ENCODE measurements around the gene LIMD2.

Gene LIMD2

DNA sequence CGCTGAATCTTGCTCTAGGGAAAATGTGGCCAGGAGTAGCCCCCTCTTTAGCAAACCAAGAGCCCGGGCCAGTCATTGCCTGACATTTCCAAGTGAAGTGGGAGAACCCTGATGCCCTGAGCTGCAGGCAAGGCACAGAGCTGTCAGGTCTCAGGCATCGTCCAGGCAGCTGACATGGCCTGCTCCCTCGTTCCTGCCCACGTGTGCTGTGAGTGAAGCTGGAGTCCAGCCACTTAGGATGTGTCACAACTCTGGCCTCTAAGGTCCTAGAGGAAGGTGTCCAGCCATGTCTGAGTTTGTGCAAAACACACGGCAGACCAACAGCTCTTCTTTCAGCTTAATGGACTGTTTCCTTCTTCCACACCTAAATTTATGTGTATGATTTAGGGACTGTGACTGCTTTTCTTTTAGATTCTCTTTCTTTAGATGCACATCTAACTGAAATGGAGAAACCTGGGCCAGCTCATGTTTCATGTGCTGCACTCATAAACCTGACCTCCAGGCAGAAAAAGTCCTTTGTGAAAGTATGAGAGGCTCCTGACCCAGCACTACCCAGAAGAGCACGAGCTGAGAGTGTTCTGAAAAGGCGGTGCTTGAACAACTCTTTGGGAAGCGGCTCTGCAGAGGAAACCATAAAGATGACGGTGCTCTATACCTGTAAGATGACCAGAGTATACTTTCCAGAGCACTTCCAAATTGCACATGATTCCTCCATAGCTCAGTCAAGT is 14.8 kb upstream of the LIMD2 start:
- no peaks in the 10 kb centered on the region for H3K4me1 ChIP-seq (ENCODE audit: control insufficient read depth, insufficient read depth, low read length)
- no peak overlapping the region for H3K27ac ChIP-seq (ENCODE audit: low read length)
- WGBS (ENCODE audit: insufficient coverage, insufficient read length) = no CpG with 5 or more reads among the region's 10 CpGs
- DNase-seq (ENCODE audit: low read depth, low spot score) = no peak
- H3K36me3 ChIP-seq (ENCODE audit: control insufficient read depth, insufficient read depth, low read length) = no peaks in the 10 kb centered on the region; the same call in 1 of the 2 replicates
- no peak overlapping the region for H3K4me3 ChIP-seq (ENCODE audit: low read length)
- H3K27me3 ChIP-seq (ENCODE audit: control insufficient read depth, insufficient read depth, low read length) = no peaks in the 10 kb centered on the region
- no peaks in the 10 kb centered on the region for H3K9me3 ChIP-seq (ENCODE audit: control insufficient read depth, insufficient read depth, low read length)

DNA sequence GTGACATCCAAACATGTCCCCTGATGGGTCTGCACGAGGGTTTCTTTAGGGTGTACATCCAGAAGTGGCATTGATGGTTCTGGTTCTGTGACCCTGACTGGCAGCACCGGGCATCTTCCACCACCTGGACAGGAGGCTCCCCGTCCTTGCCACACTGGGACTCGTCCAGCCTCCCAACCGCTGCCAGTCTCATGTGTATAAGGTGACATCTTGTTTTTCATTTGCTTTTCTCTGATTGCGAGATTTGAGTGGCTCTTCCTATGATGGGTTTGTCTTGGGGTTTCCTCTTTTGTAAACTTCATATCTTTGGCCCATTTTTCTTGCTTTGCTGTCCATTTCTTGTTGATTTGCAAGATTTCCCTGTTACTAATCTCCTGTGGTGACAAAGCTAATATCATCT is 9.2 kb upstream of the LIMD2 start:
- H3K36me3 ChIP-seq (ENCODE audit: control insufficient read depth, insufficient read depth, low read length) = peaks cover 4% of the 10 kb centered on the region; the same call in 1 of the 2 replicates

DNA sequence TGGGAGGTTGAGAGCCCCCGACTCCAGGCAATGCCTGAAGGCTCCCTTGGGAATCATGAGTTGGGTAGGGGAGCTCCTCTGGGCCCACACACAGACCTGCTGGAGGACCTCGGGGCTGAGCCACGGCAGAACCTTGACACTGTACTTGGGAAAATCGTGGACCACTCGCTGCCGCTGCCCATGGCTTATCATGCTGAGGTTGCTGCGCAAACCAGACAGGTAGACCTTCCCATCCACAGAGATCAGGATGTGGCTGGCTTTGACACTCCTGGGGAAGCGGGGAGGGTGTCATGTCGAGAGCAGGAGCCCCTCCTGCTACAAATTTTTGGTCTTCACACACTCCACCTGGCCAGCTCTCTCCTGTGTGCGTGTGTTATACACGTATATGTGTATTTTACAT is 7.2 kb upstream of the LIMD2 start:
- WGBS (ENCODE audit: insufficient coverage, insufficient read length) = no CpG with 5 or more reads among the region's 11 CpGs
- Histone ChIP-seq H3K36me3 (ENCODE audit: control insufficient read depth, insufficient read depth, low read length) (peaks cover 4% of the 10 kb centered on the region; the same call in 1 of the 2 replicates), H3K27me3 (ENCODE audit: control insufficient read depth, insufficient read depth, low read length) (no peaks in the 10 kb centered on the region), H3K4me3 (ENCODE audit: low read length) (no peak overlapping the region), H3K9me3 (ENCODE audit: control insufficient read depth, insufficient read depth, low read length) (no peaks in the 10 kb centered on the region), H3K4me1 (ENCODE audit: control insufficient read depth, insufficient read depth, low read length) (no peaks in the 10 kb centered on the region; the same call in 1 of the 2 replicates), H3K27ac (ENCODE audit: low read length) (no peak overlapping the region)
- no peak for DNase-seq (ENCODE audit: low read depth, low spot score)

More for the DNA sequence above, 9.2 kb upstream of the LIMD2 start:
- H3K4me3 ChIP-seq (ENCODE audit: low read length) = no peak overlapping the region
- DNase-seq (ENCODE audit: low read depth, low spot score) = no peak
- no peaks in the 10 kb centered on the region; the same call in 1 of the 2 replicates for H3K4me1 ChIP-seq (ENCODE audit: control insufficient read depth, insufficient read depth, low read length)
- no CpG with 5 or more reads among the region's 6 CpGs for WGBS (ENCODE audit: insufficient coverage, insufficient read length)
- no peak overlapping the region for H3K27ac ChIP-seq (ENCODE audit: low read length)
- no peaks in the 10 kb centered on the region for H3K9me3 ChIP-seq (ENCODE audit: control insufficient read depth, insufficient read depth, low read length)
- H3K27me3 ChIP-seq (ENCODE audit: control insufficient read depth, insufficient read depth, low read length) = no peaks in the 10 kb centered on the region

DNA sequence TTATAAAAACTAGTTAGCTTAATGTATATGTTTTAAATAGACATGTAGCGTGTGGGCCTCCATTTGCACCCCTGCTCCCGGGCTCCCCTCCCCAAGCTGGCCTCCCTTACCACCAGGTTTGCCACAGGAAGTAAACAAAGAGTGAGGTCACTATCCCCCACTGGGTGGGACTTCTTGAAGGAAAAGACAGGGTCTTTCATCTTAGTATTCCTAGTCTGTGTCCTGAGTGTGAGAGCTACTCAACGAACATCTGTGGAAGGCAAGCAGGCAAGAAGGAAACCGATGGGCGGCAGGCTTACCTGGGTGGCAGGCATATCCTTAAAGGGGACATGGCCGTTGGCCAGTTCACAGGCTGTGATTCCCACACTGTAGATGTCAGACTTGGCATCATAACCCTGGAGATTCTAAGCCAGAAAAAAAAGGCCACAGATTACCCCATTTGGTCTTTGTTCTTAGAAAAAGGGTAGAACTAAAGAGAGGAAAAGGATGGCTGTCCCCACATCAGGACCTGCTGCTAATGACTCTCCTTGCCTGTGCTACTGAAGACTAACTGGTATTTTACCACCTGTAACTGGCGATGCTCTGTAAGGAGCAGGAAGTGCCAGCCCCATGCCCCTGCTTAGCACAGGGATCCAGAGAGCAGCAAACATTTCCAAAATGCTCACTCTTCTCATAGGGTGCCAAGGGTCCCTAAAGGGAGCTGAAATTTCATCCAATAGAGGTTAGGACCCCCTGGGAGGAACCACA is 6.6 kb upstream of the LIMD2 start:
- Histone ChIP-seq H3K27me3 (ENCODE audit: control insufficient read depth, insufficient read depth, low read length) (no peaks in the 10 kb centered on the region), H3K27ac (ENCODE audit: low read length) (no peak overlapping the region), H3K4me1 (ENCODE audit: control insufficient read depth, insufficient read depth, low read length) (peaks cover under 1% of the 10 kb centered on the region), H3K4me3 (ENCODE audit: low read length) (no peak overlapping the region), H3K9me3 (ENCODE audit: control insufficient read depth, insufficient read depth, low read length) (no peaks in the 10 kb centered on the region), H3K36me3 (ENCODE audit: control insufficient read depth, insufficient read depth, low read length) (peaks cover 4% of the 10 kb centered on the region; the same call in 1 of the 2 replicates)
- no peak for DNase-seq (ENCODE audit: low read depth, low spot score)
- WGBS (ENCODE audit: insufficient coverage, insufficient read length) = no CpG with 5 or more reads among the region's 7 CpGs

DNA sequence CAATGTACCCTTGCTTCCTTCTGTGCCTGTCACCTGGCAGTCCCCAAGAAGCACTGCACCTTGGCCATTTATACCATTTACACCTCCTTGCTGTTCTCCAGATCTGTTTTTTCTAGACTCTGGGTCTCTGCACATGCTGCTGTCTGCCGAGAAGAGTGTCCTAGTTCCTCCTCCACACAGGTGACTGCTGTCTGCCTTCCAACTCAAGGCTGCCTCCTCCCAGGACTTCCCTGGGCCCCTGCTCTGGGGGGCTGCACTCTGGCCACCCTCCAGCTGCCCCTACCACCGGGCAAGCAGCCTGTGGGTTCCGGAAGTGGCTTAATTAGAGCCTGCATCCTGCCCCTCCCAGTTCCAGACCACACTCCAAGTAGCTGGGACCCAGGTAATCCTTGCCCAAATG is 5.7 kb upstream of the LIMD2 start:
- WGBS (ENCODE audit: insufficient coverage, insufficient read length) = no CpG with 5 or more reads among the region's 3 CpGs
- Histone ChIP-seq H3K4me1 (ENCODE audit: control insufficient read depth, insufficient read depth, low read length) (peaks cover 5% of the 10 kb centered on the region), H3K9me3 (ENCODE audit: control insufficient read depth, insufficient read depth, low read length) (no peaks in the 10 kb centered on the region), H3K4me3 (ENCODE audit: low read length) (no peak overlapping the region), H3K27ac (ENCODE audit: low read length) (no peak overlapping the region), H3K36me3 (ENCODE audit: control insufficient read depth, insufficient read depth, low read length) (peaks cover 4% of the 10 kb centered on the region; the same call in 1 of the 2 replicates), H3K27me3 (ENCODE audit: control insufficient read depth, insufficient read depth, low read length) (no peaks in the 10 kb centered on the region)
- DNase-seq (ENCODE audit: low read depth, low spot score) = no peak

GRCh38 chr17:63704836-63705235 is 4.9 kb upstream of the LIMD2 start:
- H3K27ac ChIP-seq (ENCODE audit: low read length) = no peak overlapping the region
- H3K36me3 ChIP-seq (ENCODE audit: control insufficient read depth, insufficient read depth, low read length) = peaks cover 4% of the 10 kb centered on the region; the same call in 1 of the 2 replicates
- DNase-seq (ENCODE audit: low read depth, low spot score) = no peak
- H3K27me3 ChIP-seq (ENCODE audit: control insufficient read depth, insufficient read depth, low read length) = no peaks in the 10 kb centered on the region
- H3K9me3 ChIP-seq (ENCODE audit: control insufficient read depth, insufficient read depth, low read length) = no peaks in the 10 kb centered on the region
- peaks cover 5% of the 10 kb centered on the region for H3K4me1 ChIP-seq (ENCODE audit: control insufficient read depth, insufficient read depth, low read length)
- no CpG with 5 or more reads among the region's 9 CpGs for WGBS (ENCODE audit: insufficient coverage, insufficient read length)
- H3K4me3 ChIP-seq (ENCODE audit: low read length) = no peak overlapping the region

DNA sequence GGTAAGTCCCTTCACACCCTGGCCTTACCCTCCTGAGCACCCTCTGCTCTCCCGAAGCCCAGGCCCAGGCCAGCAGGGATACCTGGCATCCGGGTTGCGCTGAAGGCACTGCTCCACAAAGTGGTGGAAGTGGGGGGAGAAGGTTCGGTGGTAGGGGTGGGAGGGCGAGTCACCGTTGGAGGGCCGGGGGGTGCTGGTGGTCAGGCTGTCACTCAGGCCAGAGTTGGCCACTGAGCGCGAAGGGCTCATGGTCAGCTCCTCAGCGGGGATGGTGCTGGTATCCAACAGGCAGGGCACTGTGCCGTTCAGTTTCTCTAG is 4.3 kb upstream of the LIMD2 start:
- Histone ChIP-seq H3K4me1 (ENCODE audit: control insufficient read depth, insufficient read depth, low read length) (peaks cover 5% of the 10 kb centered on the region), H3K36me3 (ENCODE audit: control insufficient read depth, insufficient read depth, low read length) (peaks cover 4% of the 10 kb centered on the region; the same call in 1 of the 2 replicates), H3K27ac (ENCODE audit: low read length) (no peak overlapping the region), H3K27me3 (ENCODE audit: control insufficient read depth, insufficient read depth, low read length) (no peaks in the 10 kb centered on the region), H3K9me3 (ENCODE audit: control insufficient read depth, insufficient read depth, low read length) (no peaks in the 10 kb centered on the region), H3K4me3 (ENCODE audit: low read length) (no peak overlapping the region)
- WGBS (ENCODE audit: insufficient coverage, insufficient read length) = no CpG with 5 or more reads among the region's 11 CpGs
- DNase-seq (ENCODE audit: low read depth, low spot score) = no peak

- H3K27ac ChIP-seq (ENCODE audit: low read length) = no peak overlapping the region
- no CpG with 5 or more reads among the region's 16 CpGs for WGBS (ENCODE audit: insufficient coverage, insufficient read length)
These were observed 3.8 kb upstream of the LIMD2 start for GRCh38 chr17:63703556-63704258.

GRCh38 chr17:63703029-63703428 is 3.1 kb upstream of the LIMD2 start:
- Histone ChIP-seq H3K4me3 (ENCODE audit: low read length) (no peak overlapping the region), H3K4me1 (ENCODE audit: control insufficient read depth, insufficient read depth, low read length) (peaks cover 10% of the 10 kb centered on the region), H3K9me3 (ENCODE audit: control insufficient read depth, insufficient read depth, low read length) (no peaks in the 10 kb centered on the region), H3K27me3 (ENCODE audit: control insufficient read depth, insufficient read depth, low read length) (no peaks in the 10 kb centered on the region), H3K27ac (ENCODE audit: low read length) (no peak overlapping the region), H3K36me3 (ENCODE audit: control insufficient read depth, insufficient read depth, low read length) (no peaks in the 10 kb centered on the region)
- DNase-seq (ENCODE audit: low read depth, low spot score) = no peak
- no CpG with 5 or more reads among the region's 5 CpGs for WGBS (ENCODE audit: insufficient coverage, insufficient read length)

More at GRCh38 chr17:63703556-63704258, 3.8 kb upstream of the LIMD2 start:
- Histone ChIP-seq H3K4me3 (ENCODE audit: low read length) (no peak overlapping the region), H3K4me1 (ENCODE audit: control insufficient read depth, insufficient read depth, low read length) (peaks cover 6% of the 10 kb centered on the region), H3K9me3 (ENCODE audit: control insufficient read depth, insufficient read depth, low read length) (no peaks in the 10 kb centered on the region), H3K36me3 (ENCODE audit: control insufficient read depth, insufficient read depth, low read length) (no peaks in the 10 kb centered on the region; the same call in 1 of the 2 replicates), H3K27me3 (ENCODE audit: control insufficient read depth, insufficient read depth, low read length) (no peaks in the 10 kb centered on the region)
- no peak for DNase-seq (ENCODE audit: low read depth, low spot score)

DNA sequence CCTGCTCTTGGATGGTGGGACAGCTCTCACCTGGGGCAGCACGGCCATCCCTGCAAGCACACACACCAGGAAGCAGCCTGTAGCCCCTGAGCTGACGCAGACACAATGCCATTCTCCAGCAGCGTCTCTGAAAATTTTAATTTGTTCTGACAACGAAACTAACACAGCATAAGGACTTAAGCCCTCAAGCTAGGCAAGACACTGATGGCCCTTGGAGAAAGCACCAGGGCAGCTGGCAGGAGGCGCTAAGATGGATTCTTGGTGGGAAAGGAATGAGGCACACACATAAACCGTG is 2.7 kb upstream of the LIMD2 start:
- H3K27me3 ChIP-seq (ENCODE audit: control insufficient read depth, insufficient read depth, low read length) = no peaks in the 10 kb centered on the region
- H3K4me3 ChIP-seq (ENCODE audit: low read length) = no peak overlapping the region
- no peaks in the 10 kb centered on the region for H3K9me3 ChIP-seq (ENCODE audit: control insufficient read depth, insufficient read depth, low read length)
- no peak overlapping the region for H3K27ac ChIP-seq (ENCODE audit: low read length)
- no CpG with 5 or more reads among the region's 6 CpGs for WGBS (ENCODE audit: insufficient coverage, insufficient read length)
- DNase-seq (ENCODE audit: low read depth, low spot score) = no peak
- H3K36me3 ChIP-seq (ENCODE audit: control insufficient read depth, insufficient read depth, low read length) = no peaks in the 10 kb centered on the region
- H3K4me1 ChIP-seq (ENCODE audit: control insufficient read depth, insufficient read depth, low read length) = peaks cover 10% of the 10 kb centered on the region

All from iPS DF 6.9 (cell line).